Neural cell (in vitro differentiated cells): ENCODE measurements around the gene GPR3. TPM values are rescaled to one million over a fixed set of nuclear protein-coding genes. Genes with fewer than 3 reads are reported as not detected.
A peak's percentile ranks its signal among the peaks of the same experiment; 100 is the strongest.

Experiments used
- H2AFZ ChIP-seq: fragments of 200-600, 300-800 bp; sonication (generic), shearing (Covaris generic); 2 replicates; pipeline ENCODE4 v1.6.0; 2014; ENCODE audit warnings: low read depth, mild to moderate bottlenecking, antibody characterized with exemption, low read length, moderate library complexity
- H3F3A ChIP-seq: fragments of 200-600 bp; shearing (Covaris generic); 2 replicates; pipeline ENCODE4 v1.6.1; 2016; ENCODE audit warnings: mild to moderate bottlenecking, moderate library complexity, mixed read lengths, antibody characterized with exemption, low read length; ENCODE audit not compliant: insufficient read depth, poor library complexity, severe bottlenecking
- H3K27ac ChIP-seq: fragments of 200-600, 300-800 bp; sonication (generic), shearing (Covaris generic); 2 replicates; pipeline ENCODE4 v1.5.1; 2014; ENCODE audit warnings: mild to moderate bottlenecking, low read length, moderate library complexity
- H3K27me3 ChIP-seq: fragments of 300-800, 200-600 bp; sonication (generic), shearing (Covaris generic); 2 replicates; pipeline ENCODE4 v1.6.0; 2014; ENCODE audit warnings: mild to moderate bottlenecking, low read depth, low read length, moderate library complexity; ENCODE audit not compliant: insufficient read depth
- H3K36me3 ChIP-seq: fragments of 300-800, 200-600 bp; sonication (generic), shearing (Covaris generic); 2 replicates; pipeline ENCODE4 v1.5.1; 2014; ENCODE audit warnings: mild to moderate bottlenecking, antibody characterized with exemption, low read length, moderate library complexity; ENCODE audit not compliant: insufficient read depth
- H3K4me2 ChIP-seq: fragments of 300-800, 200-600 bp; sonication (generic), shearing (Covaris generic); 2 replicates; pipeline ENCODE4 v1.6.0; 2014; ENCODE audit warnings: mild to moderate bottlenecking, low read length
- H3K4me3 ChIP-seq: fragments of 300-800, 200-600 bp; sonication (generic), shearing (Covaris generic); 2 replicates; pipeline ENCODE4 v1.5.1; 2014; ENCODE audit warnings: mild to moderate bottlenecking, low read length, moderate library complexity
- H3K79me2 ChIP-seq: fragments of 200-600 bp; shearing (Covaris generic); replicated peaks from 2 replicates; pipeline ENCODE4 v1.6.0; 2014; ENCODE audit warnings: mild to moderate bottlenecking, low read length, moderate library complexity; ENCODE audit not compliant: insufficient read depth
- H3K9ac ChIP-seq: fragments of 300-800, 200-600 bp; sonication (generic), shearing (Covaris generic); 2 replicates; pipeline ENCODE4 v1.6.1; 2016; ENCODE audit warnings: mild to moderate bottlenecking, low read length, mixed read lengths
- H3K9me2 ChIP-seq: fragments of 200-600 bp; shearing (Covaris generic); 2 replicates; pipeline ENCODE4 v1.6.1; 2016; ENCODE audit warnings: mild to moderate bottlenecking, low read length, mixed read lengths; ENCODE audit not compliant: insufficient read depth
- H3K9me3 ChIP-seq: fragments of 200-600, 300-800 bp; sonication (generic), shearing (Covaris generic); 2 replicates; pipeline ENCODE4 v1.6.1; 2016; ENCODE audit warnings: mild to moderate bottlenecking, mixed run types, low read length, moderate library complexity, mixed read lengths
- H4K20me1 ChIP-seq: fragments of 200-600 bp; shearing (Covaris generic); 2 replicates; pipeline ENCODE4 v1.6.1; 2016; ENCODE audit warnings: mild to moderate bottlenecking, mixed run types; ENCODE audit not compliant: insufficient read depth
- CTCF ChIP-seq: fragments of 450-650 bp; IDR thresholded peaks from 2 replicates; pipeline ENCODE4 v1.5.1; 2014; ENCODE audit warnings: antibody characterized with exemption, mild to moderate bottlenecking, moderate library complexity; ENCODE audit not compliant: poor library complexity, severe bottlenecking
- EP300 ChIP-seq: fragments of 450-650 bp; conservative IDR thresholded peaks from 2 replicates; pipeline ENCODE4 v1.6.1; 2014; ENCODE audit warnings: antibody characterized with exemption, mild to moderate bottlenecking, moderate library complexity; ENCODE audit not compliant: poor library complexity, severe bottlenecking
- EZH2 ChIP-seq: fragments of 200-600, 300-800 bp; shearing (Covaris generic), sonication (generic); IDR thresholded peaks from 2 replicates; pipeline ENCODE4 v1.6.1; 2014; ENCODE audit warnings: antibody characterized with exemption, low read length, borderline replicate concordance, mild to moderate bottlenecking; ENCODE audit not compliant: insufficient read depth, poor library complexity, severe bottlenecking
- MXI1 ChIP-seq: fragments of 450-650 bp; conservative IDR thresholded peaks from 2 replicates; pipeline ENCODE4 v1.6.1; 2014; ENCODE audit warnings: antibody characterized with exemption, mild to moderate bottlenecking; ENCODE audit not compliant: poor library complexity, severe bottlenecking
- RAD21 ChIP-seq: fragments of 450-650 bp; conservative IDR thresholded peaks from 2 replicates; pipeline ENCODE4 v1.6.1; 2014; ENCODE audit warnings: antibody characterized with exemption, mild to moderate bottlenecking, moderate library complexity
- REST ChIP-seq: IDR thresholded peaks from 2 replicates; pipeline ENCODE4 v1.6.1; 2012; ENCODE audit warnings: borderline replicate concordance
- SMC3 ChIP-seq: fragments of 450-650 bp; conservative IDR thresholded peaks from 2 replicates; pipeline ENCODE4 v1.6.1; 2014; ENCODE audit warnings: antibody characterized with exemption, mild to moderate bottlenecking, moderate library complexity; ENCODE audit not compliant: poor library complexity
- polyA plus RNA-seq: library from polyadenylated mRNA; depleted of rRNA; stranded (reverse); fragments of >200 nt; gene quantifications from 2 replicates; pipeline ENCODE4 v1.2.3, GENCODE V29; 2014

Gene GPR3
- polyA plus RNA-seq, 1 donor from 2014 or later = 0.54 TPM

GRCh38 chr1:27388337-27389005 lies 4.0 kb upstream of the GPR3 start:
- no peaks in the 10 kb centered on the region for H3K9me3 ChIP-seq
- no peak overlapping the region for H3K4me3 ChIP-seq
- no peaks in the 10 kb centered on the region for H3F3A ChIP-seq
- H3K36me3 ChIP-seq = no peaks in the 10 kb centered on the region
- TF ChIP-seq REST (no peak), EZH2 (no peak), EP300 (no peak), CTCF (peak; percentile 88), RAD21 (peak; percentile 84), SMC3 (peak; percentile 92)
- H3K9me2 ChIP-seq = no peaks in the 10 kb centered on the region
- no peak overlapping the region for H2AFZ ChIP-seq
- H3K4me2 ChIP-seq = no peak overlapping the region
- H3K79me2 ChIP-seq = no peaks in the 10 kb centered on the region
- no peaks in the 10 kb centered on the region for H4K20me1 ChIP-seq
- H3K27me3 ChIP-seq = peaks cover 3% of the 10 kb centered on the region
- no peak overlapping the region for H3K9ac ChIP-seq
- H3K27ac ChIP-seq = no peak overlapping the region

- H3K27ac ChIP-seq = peak overlapping the region; percentile 12
These were observed 819 bp upstream of the GPR3 start for GRCh38 chr1:27391511-27392095.

More at GRCh38 chr1:27391511-27392095, 819 bp upstream of the GPR3 start:
- Histone ChIP-seq H3K27me3 (no peaks in the 10 kb centered on the region), H3K36me3 (no peaks in the 10 kb centered on the region), H3K4me3 (peak overlapping the region; percentile 75), H3K9me2 (no peaks in the 10 kb centered on the region), H3K9me3 (no peaks in the 10 kb centered on the region), H3F3A (no peaks in the 10 kb centered on the region), H4K20me1 (no peaks in the 10 kb centered on the region), H3K4me2 (peak overlapping the region; percentile 44), H3K79me2 (no peaks in the 10 kb centered on the region), H3K9ac (peak overlapping the region; percentile 84), H2AFZ (peak overlapping the region; percentile 51)
- TF ChIP-seq REST = no peak
- no peak for TF ChIP-seq RAD21
- no peak for TF ChIP-seq EZH2
- TF ChIP-seq SMC3 = no peak
- TF ChIP-seq MXI1 = no peak
- no peak for TF ChIP-seq EP300
